ENCODE results near the gene TSEN15.

DNA sequence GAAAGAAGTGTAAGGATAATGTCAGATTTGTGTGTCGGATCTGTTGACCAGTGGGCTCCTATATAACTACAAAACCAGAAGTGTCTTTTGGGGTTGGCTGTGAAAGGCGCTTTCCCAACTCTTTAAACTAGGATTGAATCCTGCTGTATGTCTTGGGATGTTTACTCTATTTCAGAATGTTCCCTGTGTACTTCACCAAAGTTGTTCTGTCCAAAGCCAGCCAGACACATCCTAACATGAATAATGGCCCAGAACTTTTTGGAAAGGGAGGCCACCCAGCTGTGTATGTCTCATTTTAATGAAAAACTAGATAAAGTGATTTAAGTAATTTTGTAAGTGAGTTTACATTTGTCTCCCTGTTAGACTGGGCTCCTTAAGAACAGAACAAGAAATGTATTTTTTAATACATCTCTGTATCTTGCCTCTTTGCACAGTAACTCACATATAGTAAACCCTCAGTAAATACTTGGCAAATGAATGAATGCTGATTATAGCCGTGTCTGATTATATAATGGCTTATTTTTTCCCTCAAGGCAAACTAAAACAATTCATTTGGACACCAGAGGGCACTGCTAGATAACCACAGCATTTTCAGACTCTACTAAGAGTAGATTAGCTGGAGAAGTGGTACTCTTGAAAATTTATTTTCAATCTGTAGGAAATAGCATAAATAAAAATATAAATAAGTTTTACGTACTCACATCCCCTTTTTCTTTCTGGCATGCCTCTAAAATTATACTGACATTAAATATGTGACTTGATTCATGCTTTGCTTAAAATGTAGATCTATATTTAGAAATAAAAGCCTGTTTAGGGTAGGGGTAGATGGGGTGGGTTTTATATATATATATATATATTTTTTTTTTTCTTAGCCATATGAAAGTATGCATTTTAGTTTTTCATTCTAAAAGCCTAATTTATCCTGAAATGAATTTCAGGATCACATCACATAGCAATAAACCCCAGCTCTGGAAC is 23.8 kb downstream of the TSEN15 start:
- TF ChIP-seq, protein P1, sequence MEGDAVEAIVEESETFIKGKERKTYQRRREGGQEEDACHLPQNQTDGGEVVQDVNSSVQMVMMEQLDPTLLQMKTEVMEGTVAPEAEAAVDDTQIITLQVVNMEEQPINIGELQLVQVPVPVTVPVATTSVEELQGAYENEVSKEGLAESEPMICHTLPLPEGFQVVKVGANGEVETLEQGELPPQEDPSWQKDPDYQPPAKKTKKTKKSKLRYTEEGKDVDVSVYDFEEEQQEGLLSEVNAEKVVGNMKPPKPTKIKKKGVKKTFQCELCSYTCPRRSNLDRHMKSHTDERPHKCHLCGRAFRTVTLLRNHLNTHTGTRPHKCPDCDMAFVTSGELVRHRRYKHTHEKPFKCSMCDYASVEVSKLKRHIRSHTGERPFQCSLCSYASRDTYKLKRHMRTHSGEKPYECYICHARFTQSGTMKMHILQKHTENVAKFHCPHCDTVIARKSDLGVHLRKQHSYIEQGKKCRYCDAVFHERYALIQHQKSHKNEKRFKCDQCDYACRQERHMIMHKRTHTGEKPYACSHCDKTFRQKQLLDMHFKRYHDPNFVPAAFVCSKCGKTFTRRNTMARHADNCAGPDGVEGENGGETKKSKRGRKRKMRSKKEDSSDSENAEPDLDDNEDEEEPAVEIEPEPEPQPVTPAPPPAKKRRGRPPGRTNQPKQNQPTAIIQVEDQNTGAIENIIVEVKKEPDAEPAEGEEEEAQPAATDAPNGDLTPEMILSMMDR (IDR thresholded peaks at IDR 0.05; ENCODE audit: low read length), result peak; percentile 79
- TF ChIP-seq EZH2phosphoT487 (IDR thresholded peaks at IDR 0.05; ENCODE audit: low read length) (no peak), EZH2 (optimal IDR thresholded peaks at IDR 0.05; ENCODE audit: low read depth, low read length) (no peak)

Data from MM.1S (cell line).